22Rv1 (cell line): Measurements from ENCODE around the gene UBE2G1.

Experiments used
- ZFX ChIP-seq: fragments of 450-650 bp; IDR thresholded peaks from 2 replicates; pipeline ENCODE4 v1.6.1; 2017; ENCODE audit warnings: antibody characterized with exemption, borderline replicate concordance
- TF ChIP-seq, protein P1 (sequence below): fragments of 450-650 bp; IDR thresholded peaks from 2 replicates; pipeline ENCODE4 v1.5.1; 2017; ENCODE audit warnings: mild to moderate bottlenecking

GRCh38 chr17:4234401-4234800 lies 132.1 kb downstream of the UBE2G1 start:
- TF ChIP-seq, protein P1, sequence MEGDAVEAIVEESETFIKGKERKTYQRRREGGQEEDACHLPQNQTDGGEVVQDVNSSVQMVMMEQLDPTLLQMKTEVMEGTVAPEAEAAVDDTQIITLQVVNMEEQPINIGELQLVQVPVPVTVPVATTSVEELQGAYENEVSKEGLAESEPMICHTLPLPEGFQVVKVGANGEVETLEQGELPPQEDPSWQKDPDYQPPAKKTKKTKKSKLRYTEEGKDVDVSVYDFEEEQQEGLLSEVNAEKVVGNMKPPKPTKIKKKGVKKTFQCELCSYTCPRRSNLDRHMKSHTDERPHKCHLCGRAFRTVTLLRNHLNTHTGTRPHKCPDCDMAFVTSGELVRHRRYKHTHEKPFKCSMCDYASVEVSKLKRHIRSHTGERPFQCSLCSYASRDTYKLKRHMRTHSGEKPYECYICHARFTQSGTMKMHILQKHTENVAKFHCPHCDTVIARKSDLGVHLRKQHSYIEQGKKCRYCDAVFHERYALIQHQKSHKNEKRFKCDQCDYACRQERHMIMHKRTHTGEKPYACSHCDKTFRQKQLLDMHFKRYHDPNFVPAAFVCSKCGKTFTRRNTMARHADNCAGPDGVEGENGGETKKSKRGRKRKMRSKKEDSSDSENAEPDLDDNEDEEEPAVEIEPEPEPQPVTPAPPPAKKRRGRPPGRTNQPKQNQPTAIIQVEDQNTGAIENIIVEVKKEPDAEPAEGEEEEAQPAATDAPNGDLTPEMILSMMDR = no peak
- no peak for TF ChIP-seq ZFX
